ENCODE results near the gene C9orf43. TPM values are rescaled to one million over a fixed set of nuclear protein-coding genes. Genes with fewer than 3 reads are reported as not detected.
"Not testable (repeated sequence)": the region's sequence is repeated elsewhere in the genome, so short reads cannot be mapped to it uniquely, and the experiment has no call there.

C9orf43 gene
- total RNA-seq, 4 donors from 2014 or later: 0.59 to 1.3 TPM; not detected in 2

- peak within 1 kb of the TSS; percentile 65 to 85 (median 80) for H3K27ac ChIP-seq
- H3K27me3 ChIP-seq: no peaks in the 10 kb centered on the region
- peaks cover 0 to 44% (median 8%) of the 10 kb centered on the region in 4 donors for H3K4me1 ChIP-seq
- no peaks in the 10 kb centered on the region for H3K9me3 ChIP-seq
- H3K36me3 ChIP-seq: peaks cover 0 to 6% (median 0%) of the 10 kb centered on the region in 3 donors
- WGBS, 2 donors: 3 to 5% methylated on average over 41 to 45 of the region's 50 CpGs
- peak within 1 kb of the TSS; percentile 58 to 92 (median 78) for H3K4me3 ChIP-seq
- TF ChIP-seq POLR2A (IDR thresholded peaks at IDR 0.05): peak; percentile 57 to 63
- TF ChIP-seq EP300 (IDR thresholded peaks at IDR 0.05): peak; percentile 84 to 88
- TF ChIP-seq, protein P1, sequence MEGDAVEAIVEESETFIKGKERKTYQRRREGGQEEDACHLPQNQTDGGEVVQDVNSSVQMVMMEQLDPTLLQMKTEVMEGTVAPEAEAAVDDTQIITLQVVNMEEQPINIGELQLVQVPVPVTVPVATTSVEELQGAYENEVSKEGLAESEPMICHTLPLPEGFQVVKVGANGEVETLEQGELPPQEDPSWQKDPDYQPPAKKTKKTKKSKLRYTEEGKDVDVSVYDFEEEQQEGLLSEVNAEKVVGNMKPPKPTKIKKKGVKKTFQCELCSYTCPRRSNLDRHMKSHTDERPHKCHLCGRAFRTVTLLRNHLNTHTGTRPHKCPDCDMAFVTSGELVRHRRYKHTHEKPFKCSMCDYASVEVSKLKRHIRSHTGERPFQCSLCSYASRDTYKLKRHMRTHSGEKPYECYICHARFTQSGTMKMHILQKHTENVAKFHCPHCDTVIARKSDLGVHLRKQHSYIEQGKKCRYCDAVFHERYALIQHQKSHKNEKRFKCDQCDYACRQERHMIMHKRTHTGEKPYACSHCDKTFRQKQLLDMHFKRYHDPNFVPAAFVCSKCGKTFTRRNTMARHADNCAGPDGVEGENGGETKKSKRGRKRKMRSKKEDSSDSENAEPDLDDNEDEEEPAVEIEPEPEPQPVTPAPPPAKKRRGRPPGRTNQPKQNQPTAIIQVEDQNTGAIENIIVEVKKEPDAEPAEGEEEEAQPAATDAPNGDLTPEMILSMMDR (IDR thresholded peaks at IDR 0.05): peak; percentile 93 to 99 (median 96)
- DNase-seq (ENCODE audit: low spot score in 2 of 2): peak; percentile 94 to 98
Observed at GRCh38 chr9:113401027-113401792, 9.3 kb upstream of the C9orf43 start, which contains the start of gene ALAD. TSS of gene ALAD (minus strand) at chr9:113401284. CDS start at chr9:113393559, 7,725 bp downstream.

DNA sequence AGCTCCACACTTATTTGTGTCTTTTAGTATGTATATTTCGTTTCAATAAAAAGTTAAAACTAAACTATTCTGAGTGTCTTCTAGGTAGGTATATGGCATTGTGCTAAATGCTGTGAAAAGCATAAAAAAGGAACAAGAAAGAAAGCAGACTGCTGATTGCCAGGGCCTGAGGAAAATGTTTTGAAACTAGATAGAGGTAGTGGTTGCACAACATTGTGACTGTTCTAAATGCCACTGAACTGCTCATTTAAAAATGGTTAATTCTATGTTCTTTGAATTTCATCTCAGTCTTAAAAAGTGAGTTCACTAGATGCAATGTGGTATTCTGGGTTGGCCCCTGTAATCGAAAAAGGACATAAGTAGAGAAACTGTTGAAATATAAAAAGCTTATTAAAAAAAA is 6.9 kb upstream of the C9orf43 start:
- WGBS, 2 donors: 67 to 68% methylated on average over 2 of the region's 2 CpGs
- no peak for DNase-seq (ENCODE audit: low spot score in 2 of 2)
- peaks cover 0 to 22% (median 0%) of the 10 kb centered on the region in 3 donors for H3K36me3 ChIP-seq

GRCh38 chr9:113406353-113406752 is 4.2 kb upstream of the C9orf43 start:
- H3K27me3 ChIP-seq; DNase-seq (ENCODE audit: low spot score in 2 of 2); H3K9me3 ChIP-seq; H3K4me3 ChIP-seq: not testable (repeated sequence)
- Histone ChIP-seq H3K27ac (peak overlapping the region in 2 of 4 donors; percentile 10 to 23), H3K4me1 (peaks cover 0 to 38% (median 10%) of the 10 kb centered on the region in 4 donors), H3K36me3 (peaks cover 0 to 26% (median 0%) of the 10 kb centered on the region in 3 donors)
- 87 to 88% methylated on average over 9 of the region's 9 CpGs for WGBS, 2 donors

More for the DNA sequence above, 6.9 kb upstream of the C9orf43 start:
- H3K9me3 ChIP-seq: no peaks in the 10 kb centered on the region
- H3K4me3 ChIP-seq: no peak overlapping the region
- TF ChIP-seq EP300 (IDR thresholded peaks at IDR 0.05) (no peak), POLR2A (IDR thresholded peaks at IDR 0.05) (no peak)
- TF ChIP-seq, protein P1 (IDR thresholded peaks at IDR 0.05): no peak
- no peaks in the 10 kb centered on the region for H3K27me3 ChIP-seq
- H3K27ac ChIP-seq: peak overlapping the region in 1 of 4 donors; percentile 2
- H3K4me1 ChIP-seq: peaks cover 0 to 47% (median 7%) of the 10 kb centered on the region in 4 donors

GRCh38 chr9:113406873-113407511 is 3.6 kb upstream of the C9orf43 start:
- DNase-seq (ENCODE audit: low spot score in 2 of 2): peak in 1 of 2 donors; percentile 62
- Histone ChIP-seq H3K4me1 (peaks cover 0 to 37% (median 12%) of the 10 kb centered on the region in 4 donors), H3K27ac (peak overlapping the region in 2 of 4 donors; percentile 10 to 17), H3K36me3 (peaks cover 0 to 26% (median 0%) of the 10 kb centered on the region in 3 donors)
- not testable (repeated sequence) for H3K27me3 ChIP-seq, H3K4me3 ChIP-seq, H3K9me3 ChIP-seq
- WGBS, 2 donors: 27 to 28% methylated on average over 7 of the region's 7 CpGs
- TF ChIP-seq, protein P1 (IDR thresholded peaks at IDR 0.05): peak; percentile 58 to 66 (median 62)

- peak overlapping the region; percentile 88 to 99 (median 93) for H3K27ac ChIP-seq
- peaks cover 0 to 36% (median 12%) of the 10 kb centered on the region in 4 donors for H3K4me1 ChIP-seq
- TF ChIP-seq, protein P1 (IDR thresholded peaks at IDR 0.05): no peak
- TF ChIP-seq POLR2A (IDR thresholded peaks at IDR 0.05): no peak
- TF ChIP-seq EP300 (IDR thresholded peaks at IDR 0.05): no peak
- no peaks in the 10 kb centered on the region for H3K9me3 ChIP-seq
- H3K4me3 ChIP-seq: peak overlapping the region; percentile 56 to 97 (median 78)
- no peaks in the 10 kb centered on the region for H3K27me3 ChIP-seq
- 41 to 48% methylated on average over 10 of the region's 10 CpGs for WGBS, 2 donors
- DNase-seq (ENCODE audit: low spot score in 2 of 2): no peak
- peaks cover 0 to 26% (median 0%) of the 10 kb centered on the region in 3 donors for H3K36me3 ChIP-seq
Observed at GRCh38 chr9:113409481-113409880, 1.1 kb upstream of the C9orf43 start.

Data from tibial nerve (tissue), 4 donors.